K562 (cell line): ENCODE data around the gene DNAH17. TPM values are rescaled to one million over a fixed set of nuclear protein-coding genes. Genes with fewer than 3 reads are reported as not detected.
A peak's percentile ranks its signal among the peaks of the same experiment; 100 is the strongest.

ENCODE experiments used
- ATAC-seq: fragments of 200-7000 bp; cut with Tn5 transposase; 3 replicates; pipeline ENCODE4 v1.9.1; 2020; ENCODE audit warnings: moderate library complexity
- BruUV-seq: library from RNA; stranded (reverse); fragments of 400-500 nt; replicated peaks from 2 replicates; lab custom pipeline; 2021; lab: Mats Ljungman, UMichigan
- CTCF ChIA-PET: fragments of 300-600 bp; formaldehyde crosslinking; extraction: SDS; loops from one replicate; lab custom pipeline; 2021; ENCODE audit warnings: low intra/inter-chr PET ratio; lab: Yijun Ruan, JAX
- POLR2A ChIA-PET: fragments of 300-600, 350-650 bp; sonication (Branson Sonifier 250); formaldehyde crosslinking; extraction: SDS; loops from one replicate; lab custom pipeline; 2021; ENCODE audit warnings: antibody characterized with exemption, inconsistent platforms; lab: Yijun Ruan, JAX
- DNase-seq, 4 experiments: peaks; one replicate each; pipeline versions ENCODE4 v3.0.0 to v3.0.0-alpha.2; 2011 to 2018; ENCODE audit warnings: low spot score in 3 of 4, mixed read lengths in 3 of 4; ENCODE audit errors: extremely low read depth in 1 of 4
- FAIRE-seq: peaks from 2 replicates; lab custom pipeline; 2011; peaks lifted over from hg19 to GRCh38; lab: Jason Lieb, UNC
- H2AFZ ChIP-seq: 2 replicates; pipeline ENCODE4 v1.6.0; 2011; ENCODE audit warnings: low read depth, low read length, control low read depth, inconsistent platforms
- H3K27ac ChIP-seq: fragments of 200-600 bp; 3 replicates; pipeline ENCODE4 v1.8.0; 2011; ENCODE audit warnings: low read depth, mild to moderate bottlenecking, control low read depth, inconsistent platforms, low read length, moderate library complexity, mixed read lengths; ENCODE audit errors: extremely low read depth
- H3K27me3 ChIP-seq, 2 experiments: fragments of 300-600 bp in 1 of 2; 2 replicates in 1 of 2; 3 replicates in 1 of 2; pipeline versions ENCODE4 v1.6.0 to v1.8.0; 2011; ENCODE audit warnings: inconsistent platforms in 2 of 2, low read length in 2 of 2, mild to moderate bottlenecking in 1 of 2, mixed read lengths in 1 of 2, moderate library complexity in 1 of 2; ENCODE audit not compliant: control insufficient read depth in 2 of 2, insufficient read depth in 2 of 2
- H3K36me3 ChIP-seq: fragments of 300-600 bp; 3 replicates; pipeline ENCODE4 v1.8.0; 2011; ENCODE audit warnings: mild to moderate bottlenecking, low read length, inconsistent platforms; ENCODE audit not compliant: control insufficient read depth, insufficient read depth
- H3K4me1 ChIP-seq, 2 experiments: fragments of 200-600 bp in 1 of 2; replicated peaks in 1 of 2; 2 replicates in 1 of 2; 3 replicates in 1 of 2; pipeline versions ENCODE4 v1.5.1 to v1.8.0; 2011; ENCODE audit warnings: inconsistent platforms in 2 of 2, low read length in 2 of 2, mild to moderate bottlenecking in 1 of 2, mixed read lengths in 1 of 2, moderate library complexity in 1 of 2; ENCODE audit not compliant: control insufficient read depth in 2 of 2, insufficient read depth in 2 of 2
- H3K4me2 ChIP-seq: 2 replicates; pipeline ENCODE4 v1.6.1; 2011; ENCODE audit warnings: low read length, control low read depth, inconsistent platforms, mixed read lengths; ENCODE audit not compliant: insufficient read depth
- H3K4me3 ChIP-seq: fragments of 200-600 bp; sonication (generic), shearing (Covaris generic); 2 replicates; pipeline ENCODE4 v1.5.1; 2016; ENCODE audit warnings: control low read depth, inconsistent platforms
- H3K79me2 ChIP-seq: fragments of 200-600 bp; 3 replicates; pipeline ENCODE4 v1.8.0; 2011; ENCODE audit warnings: low read length, inconsistent platforms; ENCODE audit not compliant: control insufficient read depth, insufficient read depth
- H3K9ac ChIP-seq, 2 experiments: 2 replicates each; pipeline versions ENCODE4 v1.6.0 to v1.6.1; 2011; ENCODE audit warnings: low read depth in 2 of 2, low read length in 2 of 2, control low read depth in 1 of 2, inconsistent platforms in 1 of 2, mild to moderate bottlenecking in 1 of 2, mixed read lengths in 1 of 2; ENCODE audit not compliant: insufficient read depth in 1 of 2
- H3K9me1 ChIP-seq: one replicate; pipeline ENCODE4 v1.6.0; 2011; ENCODE audit warnings: inconsistent platforms, mild to moderate bottlenecking, low read length, moderate library complexity; ENCODE audit not compliant: control insufficient read depth, insufficient read depth
- H3K9me3 ChIP-seq: replicated peaks from 2 replicates; pipeline ENCODE4 v1.5.1; 2011; ENCODE audit warnings: low read depth, low read length, inconsistent platforms; ENCODE audit not compliant: control insufficient read depth, insufficient read depth
- H4K20me1 ChIP-seq: replicated peaks from 2 replicates; pipeline ENCODE4 v1.6.1; 2011; ENCODE audit warnings: low read length, inconsistent platforms, mixed read lengths; ENCODE audit not compliant: control insufficient read depth, insufficient read depth
- ELF2 ChIP-seq: fragments of 250-450 bp; sonication (Bioruptor Pico); IDR thresholded peaks from 2 replicates; pipeline ENCODE4 v1.5.0; 2021; ENCODE audit warnings: mild to moderate bottlenecking
- L3MBTL2 ChIP-seq: fragments of 450-650 bp; IDR thresholded peaks from 2 replicates; pipeline ENCODE4 v1.6.1; 2016; ENCODE audit warnings: mild to moderate bottlenecking, moderate library complexity
- ZNF609 ChIP-seq: sonication (generic); formaldehyde crosslinking; IDR thresholded peaks from 2 replicates; pipeline ENCODE4 v1.8.1; 2023; ENCODE audit warnings: missing genetic modification reagents, mild to moderate bottlenecking, borderline replicate concordance
- WGBS: fragments of 100-300 bp; shearing (Covaris generic); methylation state at CpG from one replicate; pipeline ENCODE4 v1.1.6; 2016; ENCODE audit warnings: low coverage, mixed read lengths; ENCODE audit not compliant: insufficient coverage; ENCODE audit errors: missing lambda C conversion rate; 5-methylcytosine and 5-hydroxymethylcytosine counted together
- in situ Hi-C: fragments of 300-500 bp; cut with MboI; formaldehyde crosslinking; loops from 4 replicates; pipeline ENCODE4 v1.15.0; 2018; ENCODE audit warnings: inconsistent platforms, mixed read lengths
- intact Hi-C: fragments of 100-400 bp; cut with micrococcal nuclease; formaldehyde crosslinking; loops from 2 replicates; pipeline ENCODE4 v1.14.2; 2022
- polyA plus RNA-seq, 8 experiments: library from polyadenylated mRNA; depleted of rRNA in 4 of 8; stranded (reverse) in 5 of 8; unstranded in 3 of 8; fragments of >200 nt; fragmentation: Nextera tagmentation in 2 of 8; fragmentation: Illumina TruSeq in 1 of 8; extraction: Ambion mirVana in 2 of 8; extraction: Trizol in 1 of 8; gene quantifications; 2 replicates each; pipeline versions ENCODE4 v1.2.1 to v1.2.3, GENCODE V29; 2011 to 2014; ENCODE audit warnings: inconsistent platforms in 1 of 8, missing spikeins in 1 of 8
- total RNA-seq, 7 experiments: library from RNA; depleted of rRNA in 6 of 7; stranded (reverse); fragments of >200 nt in 6 of 7; fragmentation: Illumina TruSeq in 2 of 7; extraction: Trizol in 2 of 7; gene quantifications; 2 replicates each; pipeline versions ENCODE4 v1.2.1 to v1.2.3, GENCODE V29; 2011 to 2021; ENCODE audit warnings: low replicate concordance in 1 of 7
- TF ChIP-seq, protein P1 (sequence below), 2 experiments: IDR thresholded peaks; 2 replicates each; pipeline ENCODE4 v1.6.1; 2011; ENCODE audit warnings: borderline replicate concordance in 1 of 2, control low read depth in 1 of 2, low read depth in 1 of 2, low read length in 1 of 2, mild to moderate bottlenecking in 1 of 2, mixed read lengths in 1 of 2, moderate library complexity in 1 of 2; ENCODE audit not compliant: insufficient read depth in 1 of 2, insufficient read length in 1 of 2, poor library complexity in 1 of 2, severe bottlenecking in 1 of 2; ENCODE audit errors: extremely low read depth in 1 of 2

The DNAH17 gene
- total and polyA plus RNA-seq, 9 of the 15 experiments (the other 6 are each of a cell fraction or from before 2014, with no cell fraction given): under 0.01 to 0.06 (median 0.03) TPM; not detected in 5

DNA sequence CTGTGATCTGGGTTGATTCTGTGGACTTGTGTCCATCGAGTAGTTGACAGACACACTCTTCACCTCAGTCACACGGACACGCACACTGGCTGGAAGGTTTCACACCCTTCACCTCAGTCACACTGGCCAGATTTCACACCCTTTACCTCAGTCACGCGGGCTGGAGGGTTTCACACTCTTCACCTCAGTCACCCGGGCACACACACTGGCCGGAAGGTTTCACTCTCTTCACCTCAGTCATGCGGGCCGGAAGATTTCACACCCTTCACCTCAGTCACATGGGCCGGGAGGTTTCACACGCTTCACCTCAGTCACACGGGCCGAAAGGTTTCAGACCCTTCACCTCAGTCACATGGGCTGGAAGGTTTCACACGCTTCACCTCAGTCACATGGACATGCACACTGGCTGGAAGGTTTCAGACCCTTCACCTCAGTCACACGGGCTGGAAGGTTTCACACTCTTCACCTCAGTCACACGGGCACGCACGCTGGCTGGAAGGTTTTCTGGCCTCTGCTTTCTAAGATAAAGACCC, 102.5 kb downstream of the DNAH17 start (continued):
- TF ChIP-seq, protein P1, sequence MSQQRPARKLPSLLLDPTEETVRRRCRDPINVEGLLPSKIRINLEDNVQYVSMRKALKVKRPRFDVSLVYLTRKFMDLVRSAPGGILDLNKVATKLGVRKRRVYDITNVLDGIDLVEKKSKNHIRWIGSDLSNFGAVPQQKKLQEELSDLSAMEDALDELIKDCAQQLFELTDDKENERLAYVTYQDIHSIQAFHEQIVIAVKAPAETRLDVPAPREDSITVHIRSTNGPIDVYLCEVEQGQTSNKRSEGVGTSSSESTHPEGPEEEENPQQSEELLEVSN (IDR thresholded peaks at IDR 0.05; ENCODE audit: borderline replicate concordance in 1 of 2, extremely low read depth in 1 of 2, insufficient read depth in 1 of 2, insufficient read length in 1 of 2, low read depth in 1 of 2, low read length in 1 of 2, poor library complexity in 1 of 2, severe bottlenecking in 1 of 2): peak in 1 of 2 experiments; percentile 31
- TF ChIP-seq L3MBTL2: peak; percentile 65
- TF ChIP-seq, all 486 proteins: peak for 6

DNA sequence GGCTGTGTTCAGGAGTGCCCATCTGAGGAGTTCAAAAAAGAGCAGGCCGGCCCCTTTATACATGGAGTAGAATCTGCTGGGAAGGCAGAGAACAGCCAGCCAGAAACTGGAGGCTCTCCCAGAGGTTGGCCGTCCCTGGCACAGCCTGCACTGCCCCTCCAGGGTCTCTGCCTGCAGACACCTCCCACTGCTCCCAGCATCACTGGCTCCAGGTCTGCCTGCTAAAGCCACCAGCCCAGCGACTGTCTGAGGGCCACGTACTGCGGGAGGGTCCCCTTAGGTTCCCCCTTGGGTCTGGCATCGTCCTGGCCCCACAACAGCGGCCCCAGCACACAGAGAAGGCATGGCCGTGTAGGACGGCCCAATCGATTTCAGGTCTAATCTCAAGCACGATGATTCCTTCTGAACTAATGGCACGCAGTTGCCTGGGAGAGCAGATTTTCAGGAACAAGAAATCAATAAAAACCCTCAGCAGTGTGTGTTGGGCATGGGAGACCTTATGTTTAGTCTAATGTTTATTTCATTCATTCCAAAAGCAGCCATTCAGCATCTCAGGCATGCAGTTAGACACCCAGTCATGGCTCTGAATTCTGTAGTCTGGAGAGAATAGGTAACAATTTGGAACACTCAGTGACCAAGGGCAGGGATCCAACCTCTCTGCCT, 103.1 kb downstream of the DNAH17 start:
- no peaks in the 10 kb centered on the region for H3K9me1 ChIP-seq
- H2AFZ ChIP-seq: no peak overlapping the region
- POLR2A ChIA-PET: interaction anchor here (0.5 kb wide), 1 partner anchor 23 kb away, joined by 3 read pairs; no protein-coding TSS in a partner anchor
- H3K27me3 ChIP-seq: peaks cover 58 to 67% of the 10 kb centered on the region in 2 experiments
- intact Hi-C loops: no loop called here
- no peaks in the 10 kb centered on the region for H3K9me3 ChIP-seq
- ATAC-seq (no peak), FAIRE-seq (no peak), DNase-seq (no peak)
- no peak overlapping the region for H3K4me3 ChIP-seq
- peaks cover 0 to 3% of the 10 kb centered on the region in 2 experiments; a peak in 1 of 5 replicates for H3K4me1 ChIP-seq
- WGBS: 1% methylated on average over 12 of the region's 12 CpGs
- no TSS peak for BruUV-seq
- CTCF ChIA-PET: no interaction called here
- in situ Hi-C loops: no loop called here
- no peak overlapping the region for H3K27ac ChIP-seq
- H3K79me2 ChIP-seq: no peaks in the 10 kb centered on the region
- no peak overlapping the region for H3K4me2 ChIP-seq
- H3K9ac ChIP-seq: no peak overlapping the region
- H3K36me3 ChIP-seq: no peaks in the 10 kb centered on the region
- 0 out of 2 replicates have a peak, but pooled peaks cover 14% of the 10 kb centered on the region for H4K20me1 ChIP-seq
- TF ChIP-seq ZNF609 (CRISPR knock-in tag) (no peak), ELF2 (no peak)
- TF ChIP-seq, all 486 proteins: peak for 0
